H1 (cell line): ENCODE results near the gene PFDN1. TPM values are rescaled to one million over a fixed set of nuclear protein-coding genes. Genes with fewer than 3 reads are reported as not detected.

Source experiments
- ASH2L ChIP-seq: fragments of 200-600, 300-600 bp; sonication (generic); IDR thresholded peaks from one replicate; pipeline ENCODE4 v1.7.1; 2017; ENCODE audit warnings: low read length
- CEBPB ChIP-seq: IDR thresholded peaks from 2 replicates; pipeline ENCODE4 v1.6.1; 2012; ENCODE audit warnings: low read depth, low read length
- EZH2 ChIP-seq: fragments of 200-600 bp; sonication (generic); IDR thresholded peaks from 2 replicates; pipeline ENCODE4 v1.7.1; 2012; ENCODE audit warnings: low read depth, mild to moderate bottlenecking, moderate library complexity, low read length, inconsistent platforms; ENCODE audit not compliant: severe bottlenecking
- PHF8 ChIP-seq: fragments of 200-600 bp; sonication (generic); conservative IDR thresholded peaks from 2 replicates; pipeline ENCODE4 v1.7.1; 2012; ENCODE audit warnings: low read depth, mild to moderate bottlenecking, inconsistent platforms, low read length, moderate library complexity
- SRF ChIP-seq: IDR thresholded peaks from 2 replicates; pipeline ENCODE4 v1.6.1; 2011; ENCODE audit warnings: mild to moderate bottlenecking, low read depth, low read length, moderate library complexity
- TCF12 ChIP-seq: IDR thresholded peaks from 2 replicates; pipeline ENCODE4 v1.6.1; 2011; ENCODE audit warnings: low read depth, mild to moderate bottlenecking, low read length
- polyA plus RNA-seq, 7 experiments: library from polyadenylated mRNA; depleted of rRNA in 3 of 7; stranded (reverse) in 5 of 7; unstranded in 2 of 7; fragments of >200 nt in 5 of 7; fragments of 200-250 nt in 2 of 7; gene quantifications; 1 replicate in 5 of 7; 2 replicates in 1 of 7; 4 replicates in 1 of 7; pipeline versions ENCODE4 v1.2.1 to v1.2.3, GENCODE V29; 2011 to 2013; ENCODE audit warnings: missing spikeins in 2 of 7, mixed read lengths in 2 of 7
- total RNA-seq: library from RNA; stranded (reverse); fragmentation: NEBNext Ultra II Directional; extraction: Animal tissue kit (Norgen Biotek cat#: 25700); gene quantifications from 2 replicates; pipeline ENCODE4 v1.2.1, GENCODE V29; 2021
- TF ChIP-seq, protein P1 (sequence below): fragments of 300-600 bp; sonication (generic); IDR thresholded peaks from 2 replicates; pipeline ENCODE4 v1.7.1; 2012; ENCODE audit warnings: low read length, moderate library complexity, mild to moderate bottlenecking, inconsistent platforms; ENCODE audit not compliant: insufficient replicate concordance
- TF ChIP-seq, protein P2 (sequence below): IDR thresholded peaks from 2 replicates; pipeline ENCODE4 v1.6.1; 2011; ENCODE audit warnings: low read length, improper control_type of control experiment
- TF ChIP-seq, protein P3 (sequence below): IDR thresholded peaks from 2 replicates; pipeline ENCODE4 v1.6.1; 2012; ENCODE audit warnings: inconsistent platforms

Gene PFDN1
- total and polyA plus RNA-seq, 2 of the 8 experiments (the other 6 are each of a cell fraction or from before 2014, with no cell fraction given) = 53.0 to 89.6 TPM

DNA sequence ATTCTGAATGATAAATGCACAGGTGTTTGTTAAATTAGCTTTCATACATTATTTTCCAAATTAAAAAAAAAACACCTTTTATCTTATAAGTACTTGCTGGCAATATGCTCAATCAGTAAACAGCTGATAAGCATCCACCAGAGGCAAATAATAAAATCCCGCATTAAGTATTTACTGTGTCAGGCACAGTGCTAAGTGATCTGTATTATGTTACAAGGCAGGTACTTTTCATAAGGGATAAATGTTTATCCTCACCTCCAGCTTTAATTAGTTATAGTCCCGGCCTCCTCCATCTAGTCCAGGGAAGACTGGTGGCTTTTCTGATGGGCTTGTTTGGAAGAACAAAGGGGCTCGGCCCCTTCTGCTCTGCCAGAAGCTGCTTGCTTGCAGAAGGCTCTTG is 40.1 kb downstream of the PFDN1 start (continued):
- TF ChIP-seq, protein P1, sequence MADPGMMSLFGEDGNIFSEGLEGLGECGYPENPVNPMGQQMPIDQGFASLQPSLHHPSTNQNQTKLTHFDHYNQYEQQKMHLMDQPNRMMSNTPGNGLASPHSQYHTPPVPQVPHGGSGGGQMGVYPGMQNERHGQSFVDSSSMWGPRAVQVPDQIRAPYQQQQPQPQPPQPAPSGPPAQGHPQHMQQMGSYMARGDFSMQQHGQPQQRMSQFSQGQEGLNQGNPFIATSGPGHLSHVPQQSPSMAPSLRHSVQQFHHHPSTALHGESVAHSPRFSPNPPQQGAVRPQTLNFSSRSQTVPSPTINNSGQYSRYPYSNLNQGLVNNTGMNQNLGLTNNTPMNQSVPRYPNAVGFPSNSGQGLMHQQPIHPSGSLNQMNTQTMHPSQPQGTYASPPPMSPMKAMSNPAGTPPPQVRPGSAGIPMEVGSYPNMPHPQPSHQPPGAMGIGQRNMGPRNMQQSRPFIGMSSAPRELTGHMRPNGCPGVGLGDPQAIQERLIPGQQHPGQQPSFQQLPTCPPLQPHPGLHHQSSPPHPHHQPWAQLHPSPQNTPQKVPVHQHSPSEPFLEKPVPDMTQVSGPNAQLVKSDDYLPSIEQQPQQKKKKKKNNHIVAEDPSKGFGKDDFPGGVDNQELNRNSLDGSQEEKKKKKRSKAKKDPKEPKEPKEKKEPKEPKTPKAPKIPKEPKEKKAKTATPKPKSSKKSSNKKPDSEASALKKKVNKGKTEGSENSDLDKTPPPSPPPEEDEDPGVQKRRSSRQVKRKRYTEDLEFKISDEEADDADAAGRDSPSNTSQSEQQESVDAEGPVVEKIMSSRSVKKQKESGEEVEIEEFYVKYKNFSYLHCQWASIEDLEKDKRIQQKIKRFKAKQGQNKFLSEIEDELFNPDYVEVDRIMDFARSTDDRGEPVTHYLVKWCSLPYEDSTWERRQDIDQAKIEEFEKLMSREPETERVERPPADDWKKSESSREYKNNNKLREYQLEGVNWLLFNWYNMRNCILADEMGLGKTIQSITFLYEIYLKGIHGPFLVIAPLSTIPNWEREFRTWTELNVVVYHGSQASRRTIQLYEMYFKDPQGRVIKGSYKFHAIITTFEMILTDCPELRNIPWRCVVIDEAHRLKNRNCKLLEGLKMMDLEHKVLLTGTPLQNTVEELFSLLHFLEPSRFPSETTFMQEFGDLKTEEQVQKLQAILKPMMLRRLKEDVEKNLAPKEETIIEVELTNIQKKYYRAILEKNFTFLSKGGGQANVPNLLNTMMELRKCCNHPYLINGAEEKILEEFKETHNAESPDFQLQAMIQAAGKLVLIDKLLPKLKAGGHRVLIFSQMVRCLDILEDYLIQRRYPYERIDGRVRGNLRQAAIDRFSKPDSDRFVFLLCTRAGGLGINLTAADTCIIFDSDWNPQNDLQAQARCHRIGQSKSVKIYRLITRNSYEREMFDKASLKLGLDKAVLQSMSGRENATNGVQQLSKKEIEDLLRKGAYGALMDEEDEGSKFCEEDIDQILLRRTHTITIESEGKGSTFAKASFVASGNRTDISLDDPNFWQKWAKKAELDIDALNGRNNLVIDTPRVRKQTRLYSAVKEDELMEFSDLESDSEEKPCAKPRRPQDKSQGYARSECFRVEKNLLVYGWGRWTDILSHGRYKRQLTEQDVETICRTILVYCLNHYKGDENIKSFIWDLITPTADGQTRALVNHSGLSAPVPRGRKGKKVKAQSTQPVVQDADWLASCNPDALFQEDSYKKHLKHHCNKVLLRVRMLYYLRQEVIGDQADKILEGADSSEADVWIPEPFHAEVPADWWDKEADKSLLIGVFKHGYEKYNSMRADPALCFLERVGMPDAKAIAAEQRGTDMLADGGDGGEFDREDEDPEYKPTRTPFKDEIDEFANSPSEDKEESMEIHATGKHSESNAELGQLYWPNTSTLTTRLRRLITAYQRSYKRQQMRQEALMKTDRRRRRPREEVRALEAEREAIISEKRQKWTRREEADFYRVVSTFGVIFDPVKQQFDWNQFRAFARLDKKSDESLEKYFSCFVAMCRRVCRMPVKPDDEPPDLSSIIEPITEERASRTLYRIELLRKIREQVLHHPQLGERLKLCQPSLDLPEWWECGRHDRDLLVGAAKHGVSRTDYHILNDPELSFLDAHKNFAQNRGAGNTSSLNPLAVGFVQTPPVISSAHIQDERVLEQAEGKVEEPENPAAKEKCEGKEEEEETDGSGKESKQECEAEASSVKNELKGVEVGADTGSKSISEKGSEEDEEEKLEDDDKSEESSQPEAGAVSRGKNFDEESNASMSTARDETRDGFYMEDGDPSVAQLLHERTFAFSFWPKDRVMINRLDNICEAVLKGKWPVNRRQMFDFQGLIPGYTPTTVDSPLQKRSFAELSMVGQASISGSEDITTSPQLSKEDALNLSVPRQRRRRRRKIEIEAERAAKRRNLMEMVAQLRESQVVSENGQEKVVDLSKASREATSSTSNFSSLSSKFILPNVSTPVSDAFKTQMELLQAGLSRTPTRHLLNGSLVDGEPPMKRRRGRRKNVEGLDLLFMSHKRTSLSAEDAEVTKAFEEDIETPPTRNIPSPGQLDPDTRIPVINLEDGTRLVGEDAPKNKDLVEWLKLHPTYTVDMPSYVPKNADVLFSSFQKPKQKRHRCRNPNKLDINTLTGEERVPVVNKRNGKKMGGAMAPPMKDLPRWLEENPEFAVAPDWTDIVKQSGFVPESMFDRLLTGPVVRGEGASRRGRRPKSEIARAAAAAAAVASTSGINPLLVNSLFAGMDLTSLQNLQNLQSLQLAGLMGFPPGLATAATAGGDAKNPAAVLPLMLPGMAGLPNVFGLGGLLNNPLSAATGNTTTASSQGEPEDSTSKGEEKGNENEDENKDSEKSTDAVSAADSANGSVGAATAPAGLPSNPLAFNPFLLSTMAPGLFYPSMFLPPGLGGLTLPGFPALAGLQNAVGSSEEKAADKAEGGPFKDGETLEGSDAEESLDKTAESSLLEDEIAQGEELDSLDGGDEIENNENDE = no peak
- TF ChIP-seq EZH2 = no peak
- TF ChIP-seq, protein P2, sequence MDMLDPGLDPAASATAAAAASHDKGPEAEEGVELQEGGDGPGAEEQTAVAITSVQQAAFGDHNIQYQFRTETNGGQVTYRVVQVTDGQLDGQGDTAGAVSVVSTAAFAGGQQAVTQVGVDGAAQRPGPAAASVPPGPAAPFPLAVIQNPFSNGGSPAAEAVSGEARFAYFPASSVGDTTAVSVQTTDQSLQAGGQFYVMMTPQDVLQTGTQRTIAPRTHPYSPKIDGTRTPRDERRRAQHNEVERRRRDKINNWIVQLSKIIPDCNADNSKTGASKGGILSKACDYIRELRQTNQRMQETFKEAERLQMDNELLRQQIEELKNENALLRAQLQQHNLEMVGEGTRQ = no peak
- TF ChIP-seq SRF = no peak
- TF ChIP-seq, protein P3, sequence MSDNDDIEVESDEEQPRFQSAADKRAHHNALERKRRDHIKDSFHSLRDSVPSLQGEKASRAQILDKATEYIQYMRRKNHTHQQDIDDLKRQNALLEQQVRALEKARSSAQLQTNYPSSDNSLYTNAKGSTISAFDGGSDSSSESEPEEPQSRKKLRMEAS = no peak
- TF ChIP-seq ASH2L = no peak
- no peak for TF ChIP-seq CEBPB
- no peak for TF ChIP-seq TCF12
- TF ChIP-seq PHF8 = no peak
- TF ChIP-seq, all 59 proteins: peak for 0
